Lung (tissue), 12 donors: ENCODE data around the gene TMPRSS2. TPM values are rescaled to one million over a fixed set of nuclear protein-coding genes. Genes with fewer than 3 reads are reported as not detected.

Experiments used
- ATAC-seq: fragments of 200-7000 bp; cut with Tn5 transposase; one replicate; pipeline ENCODE4 v1.9.1; 2020; ENCODE audit warnings: moderate number of reproducible peaks; ENCODE audit not compliant: insufficient read depth, low FRiP score
- DNase-seq, 3 donors: peaks; one replicate each; pipeline ENCODE4 v3.0.0-alpha.2; 2013 to 2017
- H3K27ac ChIP-seq, 2 donors: one replicate each; pipeline ENCODE4 v1.5.1; 2013; ENCODE audit warnings: mild to moderate bottlenecking in 2 of 2, moderate library complexity in 2 of 2, control low read depth in 1 of 2, inconsistent platforms in 1 of 2, low read depth in 1 of 2, low read length in 1 of 2
- H3K27me3 ChIP-seq, 3 donors: one replicate each; pipeline ENCODE4 v1.5.1; 2013; ENCODE audit warnings: low read length in 2 of 3; ENCODE audit not compliant: control insufficient read depth in 3 of 3, insufficient read depth in 3 of 3
- H3K36me3 ChIP-seq, 4 donors: one replicate each; pipeline ENCODE4 v1.5.1; 2013; ENCODE audit warnings: low read length in 4 of 4, mild to moderate bottlenecking in 1 of 4, moderate library complexity in 1 of 4; ENCODE audit not compliant: control insufficient read depth in 4 of 4, insufficient read depth in 4 of 4
- H3K4me1 ChIP-seq, 5 donors: one replicate each; pipeline ENCODE4 v1.5.1; 2013; ENCODE audit warnings: low read length in 5 of 5, mild to moderate bottlenecking in 2 of 5, moderate library complexity in 1 of 5; ENCODE audit not compliant: control insufficient read depth in 5 of 5, insufficient read depth in 5 of 5
- H3K4me3 ChIP-seq: one replicate; pipeline ENCODE4 v1.5.1; 2013; ENCODE audit warnings: mild to moderate bottlenecking, control low read depth, moderate library complexity
- H3K9ac ChIP-seq, 2 donors: one replicate each; pipeline ENCODE4 v1.5.1; 2013; ENCODE audit warnings: low read length in 2 of 2, control low read depth in 1 of 2; ENCODE audit not compliant: insufficient read depth in 1 of 2
- H3K9me3 ChIP-seq, 4 donors: one replicate each; pipeline ENCODE4 v1.5.1; 2013; ENCODE audit warnings: low read length in 3 of 4, mild to moderate bottlenecking in 1 of 4, moderate library complexity in 1 of 4; ENCODE audit not compliant: control insufficient read depth in 4 of 4, insufficient read depth in 3 of 4
- CTCF ChIP-seq: IDR thresholded peaks from 2 replicates; pipeline ENCODE4 v1.5.1; 2012; ENCODE audit warnings: mild to moderate bottlenecking; ENCODE audit errors: control extremely low read depth, extremely low read depth
- WGBS, 2 donors: extraction: QIAGEN DNeasy Blood & Tissue Kit; methylation state at CpG; one replicate each; pipeline ENCODE4 v1.1.7; 2013; 5-methylcytosine and 5-hydroxymethylcytosine counted together
- polyA plus RNA-seq, 2 donors: library from polyadenylated mRNA; stranded (reverse); fragments of 200-250 nt; gene quantifications; one replicate each; pipeline ENCODE4 v1.2.1, GENCODE V29; 2013
- total RNA-seq, 2 donors: library from RNA; depleted of rRNA in 1 of 2; stranded (reverse); fragments of >200 nt in 1 of 2; gene quantifications; one replicate each; pipeline ENCODE4 v1.2.1, GENCODE V29; 2014 to 2021
- donor health status: control.
- donor health status: control.
- donor health status: Bipolar disorder and iron deficiency.
- donor health status: healthy.
- donor health status: DM: yes; HTN: yes; CAD: no.

Gene TMPRSS2
- total and polyA plus RNA-seq, 4 donors, result 46.2 to 130 (median 72.2) TPM

- TF ChIP-seq CTCF, result no peak
- WGBS, 2 donors, result 60 to 71% methylated on average over 2 of the region's 2 CpGs
- no peak for DNase-seq
- Histone ChIP-seq H3K4me3 (no peak overlapping the region), H3K4me1 (peaks cover 0 to 4% (median 0%) of the 10 kb centered on the region in 5 donors), H3K36me3 (peaks cover 2 to 50% (median 10%) of the 10 kb centered on the region in 4 donors), H3K9ac (no peak overlapping the region), H3K9me3 (peaks cover 0 to 4% (median 0%) of the 10 kb centered on the region in 4 donors), H3K27ac (no peak overlapping the region), H3K27me3 (no peaks in the 10 kb centered on the region)
- ATAC-seq, result no peak
Observed at GRCh38 chr21:41437729-41438128, 70.2 kb downstream of the TMPRSS2 start.

GRCh38 chr21:41435706-41436105, 72.3 kb downstream of the TMPRSS2 start:
- 96 to 97% methylated on average over 11 of the region's 11 CpGs for WGBS, 2 donors
- DNase-seq (no peak), ATAC-seq (no peak)
- no peaks in the 10 kb centered on the region for H3K27me3 ChIP-seq
- H3K4me1 ChIP-seq, result peaks cover 0 to 4% (median 0%) of the 10 kb centered on the region in 5 donors
- no peak for TF ChIP-seq CTCF
- no peak overlapping the region for H3K4me3 ChIP-seq
- no peak overlapping the region for H3K9ac ChIP-seq
- H3K9me3 ChIP-seq, result peaks cover 0 to 4% (median 0%) of the 10 kb centered on the region in 4 donors
- H3K27ac ChIP-seq, result no peak overlapping the region
- peaks cover 2 to 48% (median 10%) of the 10 kb centered on the region in 4 donors for H3K36me3 ChIP-seq

GRCh38 chr21:41433566-41433965, 74.4 kb downstream of the TMPRSS2 start:
- Histone ChIP-seq H3K9ac (no peak overlapping the region), H3K4me1 (peaks cover 0 to 4% (median 0%) of the 10 kb centered on the region in 5 donors), H3K36me3 (peaks cover 2 to 44% (median 8%) of the 10 kb centered on the region in 4 donors), H3K9me3 (peaks cover 0 to 4% (median 0%) of the 10 kb centered on the region in 4 donors), H3K27ac (no peak overlapping the region), H3K4me3 (no peak overlapping the region), H3K27me3 (no peaks in the 10 kb centered on the region)
- WGBS, 2 donors, result 84 to 85% methylated on average over 2 of the region's 2 CpGs
- DNase-seq, result no peak
- TF ChIP-seq CTCF, result no peak
- ATAC-seq, result no peak
